ENCODE measurements around the gene TBC1D1.
"Not testable (repeated sequence)": the region's sequence is repeated elsewhere in the genome, so short reads cannot be mapped to it uniquely, and the experiment has no call there.

The TBC1D1 gene

DNA sequence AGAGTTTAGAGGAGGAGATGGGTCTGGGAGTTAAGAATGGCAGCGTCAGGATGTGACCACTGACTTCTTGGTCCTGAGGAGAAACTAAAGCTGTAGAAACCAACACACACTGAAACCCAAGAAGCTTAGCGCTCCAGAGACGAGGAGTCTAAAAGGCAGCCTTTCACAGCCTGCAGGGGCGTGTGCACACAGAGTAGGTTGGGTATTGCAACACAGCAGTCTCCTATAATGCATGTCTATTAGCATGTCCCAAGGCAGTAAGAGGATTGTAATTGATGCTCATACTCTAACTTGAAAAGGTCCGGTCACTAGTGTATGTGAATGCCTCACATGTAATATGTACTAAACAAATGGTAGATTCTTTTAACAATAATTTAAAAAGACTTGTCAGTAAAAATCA, 126.7 kb downstream of the TBC1D1 start:
- no peaks in the 10 kb centered on the region; the same call in 1 of the 2 replicates for H3K9me3 ChIP-seq (ENCODE audit: control insufficient read depth, insufficient read depth, low read depth, low read length)
- H3K27me3 ChIP-seq (ENCODE audit: control insufficient read depth, insufficient read depth, low read length) = no peaks in the 10 kb centered on the region
- no peak overlapping the region for H3K27ac ChIP-seq (ENCODE audit: low read depth, low read length)
- H3K4me3 ChIP-seq (ENCODE audit: low read depth, low read length) = no peak overlapping the region
- peaks cover 4% of the 10 kb centered on the region; the same call in 1 of the 2 replicates for H3K4me1 ChIP-seq (ENCODE audit: control insufficient read depth, insufficient read depth, low read length)
- no peak overlapping the region for H3K9ac ChIP-seq (ENCODE audit: low read length)
- peaks cover 36% of the 10 kb centered on the region for H3K36me3 ChIP-seq (ENCODE audit: control insufficient read depth, insufficient read depth, low read length)

- H3K36me3 ChIP-seq (ENCODE audit: control insufficient read depth, insufficient read depth, low read length) = peaks cover 37% of the 10 kb centered on the region
- H3K27ac ChIP-seq (ENCODE audit: low read depth, low read length) = no peak overlapping the region
- no peak overlapping the region for H3K4me3 ChIP-seq (ENCODE audit: low read depth, low read length)
- H3K27me3 ChIP-seq (ENCODE audit: control insufficient read depth, insufficient read depth, low read length) = no peaks in the 10 kb centered on the region
- H3K4me1 ChIP-seq (ENCODE audit: control insufficient read depth, insufficient read depth, low read length) = no peaks in the 10 kb centered on the region
- H3K9me3 ChIP-seq (ENCODE audit: control insufficient read depth, insufficient read depth, low read depth, low read length) = no peaks in the 10 kb centered on the region; the same call in 1 of the 2 replicates
- no peak overlapping the region for H3K9ac ChIP-seq (ENCODE audit: low read length)
Measured at GRCh38 chr4:38020386-38020785, 129.5 kb downstream of the TBC1D1 start.

DNA sequence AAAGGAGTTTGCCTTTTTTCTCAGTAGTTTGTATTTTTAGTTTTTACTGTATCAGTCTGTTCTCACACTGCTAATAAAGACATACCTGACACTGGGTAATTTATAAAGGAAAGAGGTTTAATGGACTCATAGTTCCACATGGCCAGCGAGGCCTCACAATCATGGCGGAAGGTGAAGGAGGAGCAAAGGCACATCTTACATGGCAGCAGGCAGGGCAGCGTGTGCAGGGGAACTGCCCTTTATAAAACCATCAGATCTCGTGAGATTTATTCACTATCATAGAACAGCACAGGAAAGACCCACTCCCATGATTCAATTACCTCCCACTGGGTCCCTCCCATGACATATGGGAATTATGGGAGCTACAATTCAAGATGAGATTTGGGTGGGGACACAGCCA, 130.1 kb downstream of the TBC1D1 start:
- H3K36me3 ChIP-seq (ENCODE audit: control insufficient read depth, insufficient read depth, low read length) = peaks cover 37% of the 10 kb centered on the region
- H3K4me1 ChIP-seq (ENCODE audit: control insufficient read depth, insufficient read depth, low read length); H3K9me3 ChIP-seq (ENCODE audit: control insufficient read depth, insufficient read depth, low read depth, low read length); H3K9ac ChIP-seq (ENCODE audit: low read length); H3K27me3 ChIP-seq (ENCODE audit: control insufficient read depth, insufficient read depth, low read length); H3K4me3 ChIP-seq (ENCODE audit: low read depth, low read length); H3K27ac ChIP-seq (ENCODE audit: low read depth, low read length): not testable (repeated sequence)

DNA sequence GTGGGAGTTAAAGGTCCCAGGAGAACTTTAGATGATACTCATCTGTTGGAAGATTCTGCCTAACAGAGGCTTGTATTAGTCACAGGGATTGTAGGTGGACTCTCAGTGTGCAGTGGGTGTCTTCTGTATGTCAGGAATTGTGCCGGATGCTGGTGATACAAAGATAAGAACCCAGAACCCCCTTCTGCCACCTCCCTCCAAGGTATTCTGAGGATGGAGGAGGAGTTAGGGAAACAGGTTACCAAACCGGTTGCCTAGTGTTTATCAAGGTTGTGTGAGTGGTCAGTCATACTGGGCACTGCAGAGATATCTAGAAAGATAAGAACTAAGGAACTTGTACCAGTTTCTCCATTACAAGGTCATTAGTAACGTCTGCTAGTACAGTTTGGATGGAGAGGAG, 130.9 kb downstream of the TBC1D1 start:
- Histone ChIP-seq H3K27me3 (ENCODE audit: control insufficient read depth, insufficient read depth, low read length) (no peaks in the 10 kb centered on the region), H3K9ac (ENCODE audit: low read length) (no peak overlapping the region), H3K36me3 (ENCODE audit: control insufficient read depth, insufficient read depth, low read length) (peaks cover 35% of the 10 kb centered on the region), H3K27ac (ENCODE audit: low read depth, low read length) (no peak overlapping the region), H3K9me3 (ENCODE audit: control insufficient read depth, insufficient read depth, low read depth, low read length) (no peaks in the 10 kb centered on the region; the same call in 1 of the 2 replicates), H3K4me1 (ENCODE audit: control insufficient read depth, insufficient read depth, low read length) (no peaks in the 10 kb centered on the region), H3K4me3 (ENCODE audit: low read depth, low read length) (no peak overlapping the region)

DNA sequence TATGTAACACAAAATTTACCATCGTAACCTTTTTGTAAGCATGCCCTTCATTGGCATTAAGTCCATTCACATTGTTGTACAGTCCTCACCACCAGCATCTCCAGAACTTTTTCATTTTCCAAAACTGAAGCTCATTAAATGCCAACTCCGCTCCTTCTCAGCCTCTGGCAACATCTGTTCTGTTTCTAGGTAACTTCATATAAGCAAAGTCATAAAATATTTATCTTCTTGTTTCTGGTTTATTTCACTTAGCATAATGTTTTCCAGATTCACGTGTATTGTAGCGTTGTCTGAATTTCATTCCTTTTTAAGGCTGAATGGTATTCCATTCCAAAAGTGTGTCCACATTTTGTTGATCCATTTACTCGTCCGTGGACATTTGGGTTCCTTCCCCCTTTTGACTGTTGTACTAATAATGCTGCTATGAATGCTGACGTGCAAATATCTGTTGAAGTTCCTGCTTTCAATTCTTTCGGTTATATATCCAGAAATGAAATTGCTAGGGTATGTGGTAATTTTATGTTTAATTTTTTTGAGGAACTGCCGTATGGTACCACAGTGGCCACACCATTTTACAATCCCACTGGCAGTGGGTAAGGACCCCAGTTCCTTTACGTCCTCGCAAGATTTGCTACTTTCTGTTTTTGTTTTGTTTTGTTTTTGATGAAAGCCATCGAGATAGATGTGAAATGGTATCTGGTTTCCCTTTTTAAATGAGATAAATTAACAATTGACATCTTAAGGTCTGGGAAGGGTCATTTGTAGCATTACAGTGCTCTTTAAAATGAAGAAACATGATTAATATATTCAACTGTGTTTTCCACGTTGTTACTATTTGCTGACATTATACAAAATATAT, 132.7 kb downstream of the TBC1D1 start:
- Histone ChIP-seq H3K9ac (ENCODE audit: low read length) (no peak overlapping the region), H3K36me3 (ENCODE audit: control insufficient read depth, insufficient read depth, low read length) (peaks cover 40% of the 10 kb centered on the region), H3K27ac (ENCODE audit: low read depth, low read length) (no peak overlapping the region), H3K27me3 (ENCODE audit: control insufficient read depth, insufficient read depth, low read length) (no peaks in the 10 kb centered on the region), H3K9me3 (ENCODE audit: control insufficient read depth, insufficient read depth, low read depth, low read length) (no peaks in the 10 kb centered on the region; the same call in 1 of the 2 replicates), H3K4me3 (ENCODE audit: low read depth, low read length) (no peak overlapping the region), H3K4me1 (ENCODE audit: control insufficient read depth, insufficient read depth, low read length) (no peaks in the 10 kb centered on the region)

- H3K27me3 ChIP-seq (ENCODE audit: control insufficient read depth, insufficient read depth, low read length) = no peaks in the 10 kb centered on the region
- peaks cover 44% of the 10 kb centered on the region for H3K36me3 ChIP-seq (ENCODE audit: control insufficient read depth, insufficient read depth, low read length)
- H3K9me3 ChIP-seq (ENCODE audit: control insufficient read depth, insufficient read depth, low read depth, low read length) = no peaks in the 10 kb centered on the region; the same call in 1 of the 2 replicates
- H3K27ac ChIP-seq (ENCODE audit: low read depth, low read length) = no peak overlapping the region
- H3K4me3 ChIP-seq (ENCODE audit: low read depth, low read length) = no peak overlapping the region
- H3K4me1 ChIP-seq (ENCODE audit: control insufficient read depth, insufficient read depth, low read length) = no peaks in the 10 kb centered on the region
- H3K9ac ChIP-seq (ENCODE audit: low read length) = no peak overlapping the region
Measured at GRCh38 chr4:38024206-38024509, 133.3 kb downstream of the TBC1D1 start.

- no peak overlapping the region for H3K9ac ChIP-seq (ENCODE audit: low read length)
- H3K4me1 ChIP-seq (ENCODE audit: control insufficient read depth, insufficient read depth, low read length) = no peaks in the 10 kb centered on the region
- no peaks in the 10 kb centered on the region for H3K27me3 ChIP-seq (ENCODE audit: control insufficient read depth, insufficient read depth, low read length)
- H3K4me3 ChIP-seq (ENCODE audit: low read depth, low read length) = no peak overlapping the region
- no peaks in the 10 kb centered on the region; the same call in 1 of the 2 replicates for H3K9me3 ChIP-seq (ENCODE audit: control insufficient read depth, insufficient read depth, low read depth, low read length)
- H3K36me3 ChIP-seq (ENCODE audit: control insufficient read depth, insufficient read depth, low read length) = peaks cover 53% of the 10 kb centered on the region
- no peak overlapping the region for H3K27ac ChIP-seq (ENCODE audit: low read depth, low read length)
Measured at GRCh38 chr4:38025665-38026064, 134.8 kb downstream of the TBC1D1 start.

GRCh38 chr4:38026158-38026740, 135.4 kb downstream of the TBC1D1 start:
- Histone ChIP-seq H3K4me3 (ENCODE audit: low read depth, low read length) (no peak overlapping the region), H3K9ac (ENCODE audit: low read length) (no peak overlapping the region), H3K36me3 (ENCODE audit: control insufficient read depth, insufficient read depth, low read length) (peaks cover 47% of the 10 kb centered on the region), H3K27me3 (ENCODE audit: control insufficient read depth, insufficient read depth, low read length) (no peaks in the 10 kb centered on the region), H3K27ac (ENCODE audit: low read depth, low read length) (no peak overlapping the region), H3K9me3 (ENCODE audit: control insufficient read depth, insufficient read depth, low read depth, low read length) (no peaks in the 10 kb centered on the region), H3K4me1 (ENCODE audit: control insufficient read depth, insufficient read depth, low read length) (no peaks in the 10 kb centered on the region)

DNA sequence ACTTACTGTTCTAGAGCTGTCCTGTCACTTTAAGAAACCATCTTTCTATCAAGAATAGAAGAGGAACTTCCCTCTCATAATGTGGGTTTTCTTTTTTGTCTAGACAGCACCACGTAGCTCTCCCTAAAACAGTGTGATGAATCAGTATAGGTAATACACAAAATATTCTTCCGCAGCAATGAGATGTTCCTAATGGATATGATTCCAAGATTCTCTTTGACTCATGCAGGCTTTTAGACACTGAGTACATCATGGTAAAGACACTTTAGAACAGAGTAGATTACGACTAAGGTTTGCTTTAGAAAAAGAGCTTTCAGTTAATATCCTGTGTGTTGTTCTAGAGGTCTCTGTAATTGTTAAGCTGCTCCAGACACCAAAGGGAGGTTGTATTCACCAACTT, 139.1 kb downstream of the TBC1D1 start:
- no peak overlapping the region for H3K27ac ChIP-seq (ENCODE audit: low read depth, low read length)
- H3K9me3 ChIP-seq (ENCODE audit: control insufficient read depth, insufficient read depth, low read depth, low read length) = no peaks in the 10 kb centered on the region
- no peaks in the 10 kb centered on the region for H3K4me1 ChIP-seq (ENCODE audit: control insufficient read depth, insufficient read depth, low read length)
- H3K9ac ChIP-seq (ENCODE audit: low read length) = no peak overlapping the region
- no peaks in the 10 kb centered on the region for H3K27me3 ChIP-seq (ENCODE audit: control insufficient read depth, insufficient read depth, low read length)
- peaks cover 36% of the 10 kb centered on the region for H3K36me3 ChIP-seq (ENCODE audit: control insufficient read depth, insufficient read depth, low read length)
- H3K4me3 ChIP-seq (ENCODE audit: low read depth, low read length) = no peak overlapping the region

DNA sequence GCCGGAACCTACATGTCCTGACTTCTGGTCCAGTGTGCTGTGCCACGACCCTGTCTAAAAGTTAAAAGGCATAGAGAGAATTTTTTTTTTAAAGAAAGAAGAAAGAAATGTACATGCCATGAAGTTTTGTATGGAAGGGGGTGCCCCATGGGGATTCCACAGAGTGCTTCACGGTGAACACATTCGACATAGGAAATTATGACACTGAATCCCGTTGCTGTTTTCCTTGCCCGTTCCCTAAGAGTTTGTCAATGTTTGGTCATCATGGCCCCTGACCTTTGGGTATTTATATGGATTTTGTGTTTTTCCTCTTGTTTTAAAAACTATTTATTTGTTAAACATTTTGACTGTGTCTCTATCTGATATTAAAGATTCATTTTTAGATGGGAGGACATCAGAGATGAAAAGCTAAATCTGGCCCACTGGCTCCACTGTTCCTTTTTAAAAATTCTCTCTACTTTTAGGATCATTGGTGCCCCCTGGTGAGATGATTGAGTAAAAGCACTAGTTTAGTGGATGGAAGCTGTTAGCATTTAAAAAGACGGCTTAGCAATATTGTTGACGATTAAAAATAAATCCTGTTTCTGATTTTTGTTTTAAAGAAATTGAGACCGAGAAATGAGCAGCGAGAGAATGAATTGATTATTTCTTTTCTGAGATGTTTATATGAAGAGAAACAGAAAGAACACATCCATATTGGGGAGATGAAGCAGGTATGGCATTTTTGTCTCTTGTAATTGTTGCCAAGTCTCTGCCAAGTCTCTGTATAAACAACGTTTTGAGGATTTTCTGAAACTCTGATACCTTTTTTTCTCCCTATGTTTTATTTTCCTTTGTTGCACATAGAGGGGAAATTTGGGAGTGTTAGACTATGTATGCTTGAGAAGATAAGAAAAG, 144.3 kb downstream of the TBC1D1 start:
- no peak overlapping the region for H3K27ac ChIP-seq (ENCODE audit: low read depth, low read length)
- H3K4me1 ChIP-seq (ENCODE audit: control insufficient read depth, insufficient read depth, low read length) = no peaks in the 10 kb centered on the region; the same call in 1 of the 2 replicates
- no peak overlapping the region for H3K4me3 ChIP-seq (ENCODE audit: low read depth, low read length)
- H3K36me3 ChIP-seq (ENCODE audit: control insufficient read depth, insufficient read depth, low read length) = peaks cover 29% of the 10 kb centered on the region
- H3K9me3 ChIP-seq (ENCODE audit: control insufficient read depth, insufficient read depth, low read depth, low read length) = no peaks in the 10 kb centered on the region
- no peak overlapping the region for H3K9ac ChIP-seq (ENCODE audit: low read length)
- H3K27me3 ChIP-seq (ENCODE audit: control insufficient read depth, insufficient read depth, low read length) = no peaks in the 10 kb centered on the region

- Histone ChIP-seq H3K27ac (ENCODE audit: low read depth, low read length) (no peak overlapping the region), H3K27me3 (ENCODE audit: control insufficient read depth, insufficient read depth, low read length) (no peaks in the 10 kb centered on the region), H3K9me3 (ENCODE audit: control insufficient read depth, insufficient read depth, low read depth, low read length) (no peaks in the 10 kb centered on the region), H3K4me3 (ENCODE audit: low read depth, low read length) (no peak overlapping the region), H3K4me1 (ENCODE audit: control insufficient read depth, insufficient read depth, low read length) (no peaks in the 10 kb centered on the region; the same call in 1 of the 2 replicates), H3K36me3 (ENCODE audit: control insufficient read depth, insufficient read depth, low read length) (peaks cover 36% of the 10 kb centered on the region), H3K9ac (ENCODE audit: low read length) (no peak overlapping the region)
Measured at GRCh38 chr4:38036548-38036947, 145.7 kb downstream of the TBC1D1 start.
